Measurements from ENCODE around the gene GALNT17.

The GALNT17 gene

GRCh38 chr7:71480791-71481190 lies 348.8 kb downstream of the GALNT17 start:
- H3K36me3 ChIP-seq (ENCODE audit: control insufficient read depth in 2 of 2, insufficient read depth in 1 of 2, low read length in 2 of 2): no peaks in the 10 kb centered on the region
- ChIA-PET POLR2A (no interaction called here), CTCF (no interaction called here)
- no peak overlapping the region for H3K27ac ChIP-seq (ENCODE audit: extremely low read depth, low read depth, low read length)
- no peaks in the 10 kb centered on the region for H3K4me1 ChIP-seq (ENCODE audit: control insufficient read depth, insufficient read depth, low read length)
- H3K4me3 ChIP-seq (ENCODE audit: low read depth, low read length): no peak overlapping the region
- no peaks in the 10 kb centered on the region for H3K9me3 ChIP-seq (ENCODE audit: control insufficient read depth, insufficient read depth, low read depth, low read length)
- no peak for TF ChIP-seq GLI2 (tag by site-specific recombination; IDR thresholded peaks at IDR 0.05; ENCODE audit: borderline replicate concordance, low read depth)
- no peak for TF ChIP-seq PRDM10 (tag by site-specific recombination; IDR thresholded peaks at IDR 0.05)
- TF ChIP-seq ZNF449 (tag by site-specific recombination; IDR thresholded peaks at IDR 0.05): no peak
- TF ChIP-seq ZIC2 (tag by site-specific recombination; IDR thresholded peaks at IDR 0.05): no peak
- no peak for TF ChIP-seq KLF7 (tag by site-specific recombination; IDR thresholded peaks at IDR 0.05; ENCODE audit: borderline replicate concordance)
- TF ChIP-seq ZNF548 (tag by site-specific recombination; IDR thresholded peaks at IDR 0.05): no peak
- TF ChIP-seq ZNF501 (tag by site-specific recombination; IDR thresholded peaks at IDR 0.05): no peak
- no peak for TF ChIP-seq ZBTB21 (tag by site-specific recombination; IDR thresholded peaks at IDR 0.05)
- no peak for TF ChIP-seq ZXDB (tag by site-specific recombination; IDR thresholded peaks at IDR 0.05)
- no peak for TF ChIP-seq OSR2 (tag by site-specific recombination; IDR thresholded peaks at IDR 0.05)
- TF ChIP-seq ZNF600 (tag by site-specific recombination; IDR thresholded peaks at IDR 0.05): no peak
- no peak for TF ChIP-seq ZNF488 (tag by site-specific recombination; IDR thresholded peaks at IDR 0.05)
- no peak for TF ChIP-seq ZNF747 (tag by site-specific recombination; IDR thresholded peaks at IDR 0.05)
- no peak for TF ChIP-seq ZNF426 (tag by site-specific recombination; IDR thresholded peaks at IDR 0.05)
- TF ChIP-seq ZBTB20 (tag by site-specific recombination; IDR thresholded peaks at IDR 0.05): no peak
- no peak for TF ChIP-seq ZNF175 (tag by site-specific recombination; IDR thresholded peaks at IDR 0.05)

- H3K9me3 ChIP-seq (ENCODE audit: control insufficient read depth, insufficient read depth, low read depth, low read length): no peaks in the 10 kb centered on the region
- no peaks in the 10 kb centered on the region for H3K4me1 ChIP-seq (ENCODE audit: control insufficient read depth, insufficient read depth, low read length)
- ChIA-PET POLR2A (no interaction called here), CTCF (interaction anchor here (0.6 kb wide), 1 partner anchor 362 kb away, joined by 3 read pairs; no protein-coding TSS in a partner anchor)
- TF ChIP-seq TSHZ1 (tag by site-specific recombination; IDR thresholded peaks at IDR 0.05; ENCODE audit: borderline replicate concordance): no peak
- no peak for TF ChIP-seq ZNF394 (tag by site-specific recombination; IDR thresholded peaks at IDR 0.05; ENCODE audit: borderline replicate concordance)
- TF ChIP-seq EGR2 (tag by site-specific recombination; IDR thresholded peaks at IDR 0.05; ENCODE audit: low read depth): no peak
- no peak overlapping the region for H3K27ac ChIP-seq (ENCODE audit: extremely low read depth, low read depth, low read length)
- H3K4me3 ChIP-seq (ENCODE audit: low read depth, low read length): no peak overlapping the region
- H3K36me3 ChIP-seq (ENCODE audit: control insufficient read depth in 2 of 2, insufficient read depth in 1 of 2, low read length in 2 of 2): no peaks in the 10 kb centered on the region
These were observed 350.3 kb downstream of the GALNT17 start for GRCh38 chr7:71482284-71482683.

Data from HEK293 (cell line).